WTC11 (cell line): ENCODE results near the gene BTNL9.

Source experiments
- CTCF ChIP-seq: fragments of 200-600 bp; IDR thresholded peaks from 2 replicates; pipeline ENCODE4 v1.8.0; 2022; ENCODE audit warnings: antibody characterized with exemption
- USF2 ChIP-seq: sonication (generic); formaldehyde crosslinking; IDR thresholded peaks from 2 replicates; pipeline ENCODE4 v1.8.1; 2023; ENCODE audit warnings: mild to moderate bottlenecking, missing genetic modification reagents, moderate library complexity

GRCh38 chr5:181058321-181058720 lies 18.3 kb downstream of the BTNL9 start:
- TF ChIP-seq CTCF (no peak), USF2 (CRISPR knock-in tag) (no peak)
